ENCODE data around the gene LCK.
A peak's percentile ranks its signal among the peaks of the same experiment; 100 is the strongest.
"Not testable (repeated sequence)": the region's sequence is repeated elsewhere in the genome, so short reads cannot be mapped to it uniquely, and the experiment has no call there.

The LCK gene

GRCh38 chr1:32274646-32275340, 23.7 kb downstream of the LCK start:
- ATAC-seq = no peak

GRCh38 chr1:32275424-32275823, 24.4 kb downstream of the LCK start:
- no peak for ATAC-seq

- ATAC-seq = no peak
Measured at GRCh38 chr1:32276032-32276782, 25.1 kb downstream of the LCK start.

GRCh38 chr1:32284777-32285176, 33.7 kb downstream of the LCK start:
- not testable (repeated sequence) for ATAC-seq

- ATAC-seq = no peak
Measured at GRCh38 chr1:32285658-32286057, 34.6 kb downstream of the LCK start.

GRCh38 chr1:32286763-32287162, 35.7 kb downstream of the LCK start:
- no peak for ATAC-seq

- ATAC-seq = no peak
Measured at GRCh38 chr1:32289256-32289655, 38.2 kb downstream of the LCK start.

- ATAC-seq = no peak
Measured at GRCh38 chr1:32291145-32291707, 40.2 kb downstream of the LCK start.

GRCh38 chr1:32291708-32292538, 40.9 kb downstream of the LCK start, which contains the start of gene HDAC1:
Gene HDAC1 (plus strand): TSS chr1:32292083. CDS start chr1:32292170, 87 bp downstream.
- peak; percentile 99 to 100 for ATAC-seq

- ATAC-seq = not testable (repeated sequence)
Measured at GRCh38 chr1:32298211-32298610, 47.1 kb downstream of the LCK start.

- ATAC-seq = no peak
Measured at GRCh38 chr1:32299327-32299726, 48.3 kb downstream of the LCK start.

- no peak for ATAC-seq
Measured at GRCh38 chr1:32303358-32303757, 52.3 kb downstream of the LCK start.

GRCh38 chr1:32303997-32304622, 53.0 kb downstream of the LCK start:
- no peak for ATAC-seq

- no peak for ATAC-seq
Measured at GRCh38 chr1:32305310-32305709, 54.2 kb downstream of the LCK start.

- peak; percentile 83 to 94 for ATAC-seq
Measured at GRCh38 chr1:32307324-32307723, 56.3 kb downstream of the LCK start.

GRCh38 chr1:32309960-32310359, 58.9 kb downstream of the LCK start:
- no peak for ATAC-seq

GRCh38 chr1:32311709-32312393, 60.8 kb downstream of the LCK start:
- ATAC-seq = no peak

- no peak for ATAC-seq
Measured at GRCh38 chr1:32316903-32317277, 65.8 kb downstream of the LCK start.

GRCh38 chr1:32318127-32318869, 67.2 kb downstream of the LCK start:
- ATAC-seq = no peak

- ATAC-seq = peak; percentile 66 to 74
Measured at GRCh38 chr1:32321712-32322291, 70.7 kb downstream of the LCK start.

GRCh38 chr1:32327204-32327603, 76.1 kb downstream of the LCK start:
- no peak for ATAC-seq
